MV-4-11 (cell line): ENCODE data around the gene TPRG1.
A peak's percentile ranks its signal among the peaks of the same experiment; 100 is the strongest.

Experiments used
- DNase-seq: peaks from one replicate; lab custom pipeline; 2025; lab: John Stamatoyannopoulos, UW

TPRG1 gene

DNA sequence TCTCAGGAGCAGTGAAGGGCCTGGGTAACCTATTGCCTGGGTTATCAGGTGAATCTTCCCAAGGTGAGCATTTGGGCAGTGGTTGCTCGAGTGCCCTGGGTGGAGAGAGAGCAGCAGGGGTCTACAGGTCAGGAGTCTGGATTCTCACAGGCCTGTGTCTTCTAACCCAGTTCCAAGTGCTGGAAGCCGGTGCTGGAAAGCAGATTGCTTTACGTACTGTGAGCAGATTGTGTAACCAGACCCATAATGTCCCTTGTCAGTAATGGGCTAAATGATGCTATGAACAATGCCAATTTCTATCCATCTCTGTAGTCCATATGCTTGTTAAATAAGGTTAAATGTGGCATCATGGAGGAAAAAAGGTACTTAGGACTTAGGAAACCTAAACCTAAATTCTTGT, 106.5 kb downstream of the TPRG1 start:
- no peak for DNase-seq

DNA sequence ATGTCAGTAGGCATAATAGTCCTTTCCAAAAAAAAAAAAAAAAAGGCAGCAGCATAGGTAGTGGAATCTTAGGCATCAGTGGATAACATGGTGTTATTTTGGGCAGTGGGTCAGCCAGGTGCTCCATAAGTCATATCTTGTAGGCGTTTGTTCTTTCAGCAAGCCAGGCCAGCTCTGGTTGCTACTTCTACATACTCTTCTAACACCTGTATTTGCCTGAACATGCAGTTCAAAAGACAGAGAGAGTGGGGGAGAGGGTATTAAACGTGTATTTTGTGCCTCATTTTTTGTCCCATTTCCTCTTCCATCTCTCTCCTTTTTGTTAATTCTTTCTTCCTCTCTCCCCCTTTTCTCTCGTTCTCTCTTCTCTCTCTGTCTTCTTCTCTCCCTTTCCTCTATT, 110.4 kb downstream of the TPRG1 start:
- DNase-seq: no peak

DNA sequence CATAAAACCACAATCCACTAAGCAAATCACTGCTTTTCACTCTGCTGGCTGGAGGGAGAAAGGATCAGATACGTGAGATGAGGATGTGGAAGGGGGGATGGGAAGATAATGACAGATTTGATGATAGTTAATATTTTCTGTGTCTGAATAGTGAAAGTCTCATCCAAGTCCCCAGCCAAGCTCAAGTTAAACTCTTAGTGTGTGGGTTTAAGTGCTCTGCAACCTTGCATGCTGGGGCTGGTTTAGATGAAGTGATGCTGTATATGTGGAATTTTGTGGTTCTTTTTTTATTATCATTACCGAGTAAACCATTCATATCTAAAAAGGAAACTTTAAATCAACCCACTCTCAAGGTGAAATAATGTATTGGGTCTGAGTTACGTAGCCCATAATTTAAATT, 111.0 kb downstream of the TPRG1 start:
- DNase-seq: no peak

DNA sequence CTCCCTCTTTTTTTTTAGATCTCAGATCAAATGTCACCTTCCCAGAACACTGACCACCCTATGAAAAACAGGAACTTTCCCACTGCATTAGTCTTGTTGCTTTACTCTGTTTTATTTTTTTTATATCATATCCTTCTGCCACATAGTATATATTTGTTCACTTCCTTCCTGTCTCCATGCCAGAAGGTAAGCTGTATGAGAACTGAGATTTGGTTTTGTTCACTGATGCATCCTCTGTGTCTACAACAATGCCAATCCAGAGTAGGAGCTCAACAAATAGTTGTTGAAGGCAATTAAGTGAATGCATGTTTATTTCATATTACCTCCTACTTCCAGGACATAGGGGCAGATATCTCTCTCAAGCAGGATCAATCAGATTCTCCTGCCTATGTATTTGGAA, 114.4 kb downstream of the TPRG1 start:
- no peak for DNase-seq

DNA sequence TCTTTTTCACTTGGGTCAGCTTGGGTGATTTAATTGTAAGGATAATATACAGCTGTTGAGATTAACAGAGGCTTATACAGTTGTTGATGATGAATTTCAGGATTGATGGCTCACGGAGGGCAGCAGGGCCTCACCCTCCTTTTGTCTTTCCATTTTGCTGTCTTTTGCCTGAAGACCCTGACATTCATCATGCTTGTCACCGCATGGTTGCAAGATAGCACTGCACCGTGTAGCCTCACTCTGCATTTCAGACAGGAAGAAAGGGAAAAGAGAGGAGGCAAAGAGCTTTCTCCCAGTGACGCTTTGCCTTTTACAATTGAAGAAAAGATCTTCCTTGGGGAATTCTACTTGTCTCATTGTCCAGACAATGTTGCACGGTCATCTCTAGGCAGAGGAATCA, 115.1 kb downstream of the TPRG1 start:
- DNase-seq: no peak

DNA sequence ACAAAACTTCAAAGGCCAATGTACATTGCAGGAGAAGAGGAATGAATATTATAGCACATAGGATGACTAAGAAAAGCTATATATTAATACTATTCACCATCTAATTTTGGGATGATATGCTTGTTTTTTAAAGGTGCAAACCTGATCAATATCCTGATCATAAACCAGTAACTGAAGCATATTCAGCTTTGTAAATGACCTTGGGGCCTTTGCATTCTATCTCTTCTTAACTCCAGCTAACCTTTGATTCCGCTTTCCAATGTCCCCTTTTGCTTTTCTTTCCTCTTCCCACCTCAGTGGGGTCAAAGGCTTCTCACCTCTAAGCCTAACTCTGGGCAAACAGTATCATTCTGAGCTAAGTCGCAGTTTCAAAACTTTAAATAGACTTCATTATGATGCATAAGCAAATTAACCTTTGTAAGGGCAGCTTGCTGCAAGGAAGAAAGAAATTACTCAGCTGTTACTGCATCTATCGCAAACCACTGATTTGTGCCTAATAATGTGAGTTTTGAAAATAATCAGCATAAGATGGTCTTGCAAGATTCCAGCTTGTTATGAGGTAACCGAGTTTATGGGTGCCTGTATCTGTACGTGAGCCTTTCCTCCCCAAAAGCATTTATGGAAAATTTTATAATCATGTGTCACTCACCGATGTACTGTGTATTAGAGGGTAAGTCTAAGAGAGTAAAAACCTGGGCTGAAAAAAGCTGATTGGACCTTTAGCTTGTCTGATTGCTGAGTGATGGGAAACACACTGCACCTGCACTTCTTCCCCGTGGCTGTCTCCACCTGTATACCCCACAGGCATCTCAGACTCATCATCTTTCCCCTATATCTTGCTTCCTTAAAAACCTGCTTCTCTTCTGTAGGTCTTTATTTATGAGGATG, 116.8 kb downstream of the TPRG1 start:
- DNase-seq: no peak

DNA sequence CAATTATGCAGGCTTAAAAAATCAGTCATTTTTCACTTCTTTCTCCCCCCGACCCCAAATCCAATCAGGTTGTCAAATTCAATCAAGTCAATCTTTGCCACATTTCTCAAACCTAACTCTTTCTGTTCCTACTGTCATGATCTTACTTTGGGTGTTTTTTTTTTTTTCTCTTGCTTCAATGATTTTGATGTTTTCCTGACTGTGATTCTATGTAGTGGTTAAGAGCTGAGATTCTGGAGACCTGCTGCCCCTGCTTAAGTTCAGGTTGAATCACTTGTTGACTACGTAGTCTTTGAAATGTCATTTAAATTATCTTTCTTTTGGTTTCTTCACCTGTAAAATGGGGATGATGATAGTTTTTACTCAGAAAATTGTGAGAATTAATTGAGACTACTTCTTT, 117.5 kb downstream of the TPRG1 start:
- no peak for DNase-seq

DNA sequence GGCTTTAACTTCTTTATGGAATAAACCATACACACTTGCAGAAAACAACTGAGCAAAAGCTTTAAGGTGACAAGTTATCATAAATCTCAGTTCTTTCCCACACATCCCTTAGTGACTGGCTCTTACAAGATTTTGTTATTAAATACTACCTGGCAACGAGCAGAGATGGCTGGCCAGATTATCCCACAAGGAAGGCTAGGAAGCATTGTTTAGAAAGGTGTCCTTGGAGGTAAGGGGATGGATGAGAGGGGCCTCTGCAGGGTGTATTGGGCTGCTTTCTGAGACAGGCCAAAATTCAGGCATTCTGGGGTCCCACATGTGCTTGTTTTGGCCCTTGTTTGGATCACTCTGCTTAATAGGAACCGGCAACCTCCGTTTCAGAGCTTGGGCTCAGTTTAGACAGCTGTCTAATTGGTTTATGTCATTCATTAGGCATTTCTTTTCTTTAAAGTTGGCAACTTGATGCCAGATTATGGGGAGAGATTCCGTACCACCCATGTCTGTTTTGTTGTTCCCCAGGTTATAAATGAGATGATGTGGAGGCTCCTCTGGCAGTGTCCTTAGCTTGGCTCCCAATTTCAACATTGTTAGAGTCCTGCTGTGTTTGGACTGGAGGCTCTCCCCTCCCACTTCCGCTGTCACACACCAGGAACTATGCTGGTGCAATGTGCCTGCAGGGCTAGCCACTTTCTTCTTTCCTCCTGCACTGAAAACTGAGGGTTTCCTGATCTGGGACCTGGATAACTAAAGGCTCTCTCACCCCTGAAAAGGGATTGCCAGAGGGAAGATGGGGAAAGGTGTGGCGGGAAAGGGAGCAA, 121.1 kb downstream of the TPRG1 start:
- peak; percentile 18 for DNase-seq

DNA sequence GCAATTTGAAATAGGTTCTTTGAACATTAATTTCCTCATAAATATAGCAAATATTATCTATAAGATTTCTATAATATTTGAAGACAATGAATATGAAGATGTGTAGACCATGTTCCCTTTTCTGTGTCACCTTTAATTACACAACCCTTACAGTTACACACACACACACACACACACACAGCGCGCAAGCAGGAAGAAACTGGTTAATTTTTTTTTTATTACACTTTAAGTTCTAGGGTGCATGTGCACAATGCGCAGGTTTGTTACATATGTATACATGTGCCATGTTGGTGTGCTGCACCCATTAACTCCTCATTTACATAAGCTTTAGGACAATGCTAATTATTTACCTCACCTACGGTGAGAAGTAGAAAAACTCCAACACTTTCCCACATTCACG, 122.9 kb downstream of the TPRG1 start:
- no peak for DNase-seq

DNA sequence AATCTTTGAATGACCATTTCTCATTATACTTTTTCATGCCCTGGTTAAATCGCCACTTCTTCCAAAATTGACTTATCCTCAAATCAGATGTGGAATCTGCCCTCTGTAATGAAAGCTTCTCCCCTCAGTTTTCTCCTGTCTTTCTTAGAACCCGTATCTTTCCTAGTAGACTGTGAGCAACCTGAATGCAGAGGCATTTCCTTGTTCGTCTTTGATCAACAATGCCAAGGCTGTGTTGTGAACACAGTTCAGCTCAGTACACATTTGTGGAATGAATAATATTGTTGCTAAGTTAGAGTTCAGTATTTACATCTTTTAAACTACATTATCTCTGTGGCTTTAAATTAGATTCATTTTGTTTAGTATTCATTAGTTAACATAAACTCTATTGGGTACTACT, 123.3 kb downstream of the TPRG1 start:
- DNase-seq: no peak

DNA sequence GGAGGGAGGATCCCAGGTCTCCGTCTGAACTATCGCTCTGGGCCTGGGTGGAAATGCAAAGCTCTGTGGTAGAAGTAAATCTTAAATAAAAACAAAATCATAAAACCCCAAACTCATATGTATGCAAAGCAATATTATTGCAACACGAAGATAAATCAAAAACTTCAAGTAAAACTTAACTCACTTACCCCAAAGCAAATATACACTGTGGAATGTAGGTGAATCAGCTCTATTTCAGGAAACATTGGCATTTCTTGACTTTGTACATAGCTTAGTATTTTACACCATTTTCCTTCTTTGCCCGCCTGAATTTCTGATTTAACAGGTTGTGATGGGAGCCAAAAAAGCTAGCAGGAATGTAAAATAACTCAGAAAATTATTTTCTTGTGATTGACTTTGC, 126.2 kb downstream of the TPRG1 start:
- DNase-seq: no peak

DNA sequence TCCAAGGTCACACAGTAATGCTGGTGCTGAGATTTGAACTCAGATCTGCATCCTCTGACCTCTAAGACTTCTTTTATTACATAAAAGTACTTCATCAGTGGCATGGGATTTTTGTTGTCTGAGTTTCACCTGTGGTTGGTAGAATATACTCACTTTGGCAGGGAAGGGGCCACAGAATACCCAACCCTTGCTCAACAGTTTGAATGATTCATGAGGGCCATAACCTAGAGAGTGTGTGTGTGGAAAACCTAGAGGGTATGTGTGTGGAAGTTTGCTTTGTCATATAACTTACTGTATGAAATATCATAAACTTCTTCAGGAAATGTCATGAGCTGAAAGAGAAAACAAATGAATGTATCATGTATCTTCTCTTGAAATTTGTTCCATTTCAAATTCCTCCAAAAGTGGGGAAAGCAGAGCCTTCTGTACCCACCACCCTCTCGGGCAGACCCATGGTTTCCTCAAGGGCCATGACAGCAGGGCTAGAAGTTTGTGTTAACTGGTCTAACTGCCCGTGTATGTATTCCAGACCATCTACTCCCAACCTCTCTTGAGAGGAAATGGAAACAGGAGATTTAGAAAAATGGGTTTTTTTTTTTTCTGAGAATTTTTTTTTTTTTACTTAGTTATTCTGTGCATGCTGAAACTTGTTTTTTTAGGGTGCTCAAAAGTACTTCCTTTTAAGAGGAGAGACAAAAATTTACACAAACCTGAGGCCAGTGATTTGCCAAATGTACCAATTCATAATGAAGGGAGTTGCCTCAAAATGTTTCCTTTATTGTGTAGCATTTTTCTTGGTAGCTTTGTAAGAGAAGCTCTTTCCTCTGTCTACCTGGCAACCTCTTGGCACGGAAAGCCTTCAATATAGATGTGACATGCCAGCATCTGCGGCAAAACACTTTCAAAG, 127.0 kb downstream of the TPRG1 start:
- DNase-seq: no peak

DNA sequence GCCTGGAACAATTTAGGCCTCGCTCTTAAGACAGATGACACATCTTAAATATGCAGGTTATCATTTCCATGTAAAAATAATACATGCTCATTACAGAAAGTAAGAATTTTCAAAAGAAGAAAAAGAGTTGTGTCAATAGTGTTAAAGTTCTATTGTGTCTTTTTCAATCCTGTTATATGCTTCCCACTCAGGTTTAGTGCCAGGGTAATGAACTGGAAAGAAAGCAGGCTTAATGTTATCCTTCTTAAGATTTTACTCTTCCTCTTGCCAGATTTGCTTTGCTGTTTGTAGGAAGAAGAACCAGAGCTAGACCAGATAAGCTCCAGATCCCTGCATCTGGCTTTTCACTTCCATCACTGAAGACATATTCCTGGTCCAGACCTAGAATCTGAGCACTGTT, 128.6 kb downstream of the TPRG1 start:
- no peak for DNase-seq

DNA sequence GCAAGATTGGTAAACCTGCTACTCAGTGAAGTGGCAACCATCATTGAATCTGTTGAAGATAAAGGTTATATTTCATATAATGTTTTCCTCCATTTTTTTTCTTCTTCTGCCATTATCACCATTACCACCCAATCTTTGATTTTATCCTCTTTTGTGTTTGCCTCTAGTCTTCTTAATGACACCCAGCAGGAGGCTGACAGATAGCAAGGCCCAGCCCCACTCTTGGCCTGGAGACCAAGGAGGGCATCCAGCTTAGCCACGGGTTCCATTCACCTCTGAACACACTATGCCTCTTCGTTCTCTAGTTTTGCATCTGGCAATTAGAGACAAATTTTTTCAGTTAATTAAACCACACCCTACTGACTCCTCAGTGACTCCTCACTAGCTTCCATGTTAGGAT, 129.7 kb downstream of the TPRG1 start:
- DNase-seq: no peak

DNA sequence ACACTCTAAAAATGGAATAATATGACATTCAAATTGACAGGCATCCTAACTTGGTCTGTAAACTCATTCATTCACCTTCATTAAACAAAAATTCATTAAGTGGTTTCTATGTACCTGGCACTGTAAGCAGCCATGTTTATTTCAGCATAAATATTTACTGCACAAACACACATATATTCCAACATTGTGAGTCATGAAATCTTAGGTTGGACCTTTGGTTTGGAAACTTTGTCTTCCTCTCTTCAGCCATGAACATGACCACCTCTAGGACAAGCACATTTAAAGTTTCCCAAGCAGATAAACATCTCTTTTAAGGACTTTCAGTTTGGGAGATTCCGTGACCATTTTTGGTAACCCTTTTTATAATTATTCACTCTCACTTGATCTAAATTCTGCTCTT, 131.8 kb downstream of the TPRG1 start:
- DNase-seq: no peak

DNA sequence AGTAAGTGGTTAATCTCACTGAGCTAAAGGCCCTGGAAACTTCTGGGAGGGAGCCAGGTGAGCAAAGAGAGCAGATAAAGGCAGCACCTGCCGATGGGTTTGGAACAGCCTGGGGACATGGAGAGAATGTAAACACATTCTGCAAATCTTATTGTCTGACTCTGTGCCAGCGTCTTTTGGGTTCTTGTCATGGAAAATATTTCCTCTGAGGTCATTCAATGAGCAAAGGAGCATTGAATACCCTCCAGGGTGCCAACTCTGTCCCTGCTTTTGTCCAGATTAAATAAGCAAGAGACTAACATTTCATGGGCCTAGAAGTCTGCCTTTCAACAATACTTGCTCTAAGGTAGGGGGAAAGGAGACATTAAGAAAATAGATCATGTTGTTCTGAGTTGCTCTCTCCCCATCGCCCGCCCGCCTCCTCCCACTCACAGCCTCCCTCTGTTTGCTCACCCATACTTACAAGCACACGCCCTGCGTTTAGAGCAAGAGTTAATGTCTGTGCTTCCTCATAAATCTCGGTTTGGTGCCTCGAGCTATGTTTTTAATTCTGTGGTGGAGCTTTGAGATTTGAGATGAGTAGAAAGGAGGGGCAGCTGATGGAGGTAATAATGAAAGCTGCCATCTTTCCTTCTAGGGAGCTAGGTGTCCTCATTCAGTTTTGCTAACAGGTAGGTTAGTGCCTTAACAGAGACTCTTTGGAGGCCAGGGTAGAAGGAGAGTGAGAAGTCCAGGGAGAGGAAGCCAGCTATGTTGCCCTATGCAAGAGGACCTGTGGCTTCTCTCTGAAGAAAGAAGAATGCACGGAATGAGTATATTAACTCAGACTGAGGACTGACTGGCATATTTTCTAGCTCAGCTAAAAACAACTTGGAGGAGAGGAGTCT, 132.9 kb downstream of the TPRG1 start:
- no peak for DNase-seq

DNA sequence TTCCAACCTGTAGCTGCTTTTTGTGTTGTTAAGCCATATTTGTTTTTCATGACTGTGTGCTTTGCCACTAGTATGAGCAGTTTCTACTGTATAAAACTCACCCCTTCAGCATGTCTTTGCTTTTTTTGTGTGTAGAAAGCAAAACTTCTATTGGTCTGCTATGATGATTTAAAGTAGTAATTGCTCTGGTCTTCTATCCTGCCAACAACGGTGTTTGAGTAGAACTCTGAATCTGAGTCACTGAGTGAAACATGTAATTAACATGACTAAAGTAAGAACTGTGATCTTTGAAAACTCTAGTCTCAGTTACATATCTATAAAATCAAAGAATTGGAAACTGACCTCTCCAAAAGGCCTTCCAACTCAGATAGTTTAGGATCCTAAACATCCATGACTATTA, 133.6 kb downstream of the TPRG1 start:
- DNase-seq: no peak

DNA sequence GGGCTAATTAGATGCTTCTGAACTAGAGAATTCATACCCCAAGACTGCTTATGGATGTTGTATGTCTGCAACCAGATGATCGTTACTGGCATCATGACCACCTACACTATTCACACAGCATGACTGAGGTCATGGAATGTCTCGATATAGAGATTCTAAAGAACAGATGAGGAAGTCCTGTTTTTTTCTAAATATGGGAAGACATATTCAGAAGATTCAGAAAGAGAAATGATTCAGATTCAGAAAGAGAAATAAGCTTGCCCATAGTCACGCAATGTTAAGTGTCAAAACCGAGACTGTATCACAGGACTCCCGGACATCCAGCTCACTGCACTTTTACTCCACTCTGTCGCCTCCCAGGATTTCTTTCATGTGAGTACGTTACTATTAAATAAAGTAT, 136.2 kb downstream of the TPRG1 start:
- DNase-seq: no peak

DNA sequence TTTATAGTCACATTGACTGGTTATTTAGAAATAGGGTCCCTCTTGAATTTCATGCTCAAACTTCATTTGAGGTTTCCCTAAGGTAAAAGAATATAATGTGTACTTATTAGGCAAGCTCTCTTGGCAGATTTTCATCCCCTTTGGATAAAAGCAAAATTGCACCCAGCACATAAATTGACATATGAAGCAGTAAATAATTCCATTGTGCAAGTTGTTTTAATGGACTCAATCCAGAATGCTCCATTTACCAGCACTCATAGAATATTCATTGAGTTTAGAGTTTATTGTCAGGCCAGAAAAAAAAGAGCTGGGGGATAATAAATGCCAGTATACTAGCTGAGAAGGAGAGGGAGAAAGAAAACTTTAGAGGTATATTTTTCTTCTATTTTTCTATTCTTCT, 136.8 kb downstream of the TPRG1 start:
- DNase-seq: no peak

DNA sequence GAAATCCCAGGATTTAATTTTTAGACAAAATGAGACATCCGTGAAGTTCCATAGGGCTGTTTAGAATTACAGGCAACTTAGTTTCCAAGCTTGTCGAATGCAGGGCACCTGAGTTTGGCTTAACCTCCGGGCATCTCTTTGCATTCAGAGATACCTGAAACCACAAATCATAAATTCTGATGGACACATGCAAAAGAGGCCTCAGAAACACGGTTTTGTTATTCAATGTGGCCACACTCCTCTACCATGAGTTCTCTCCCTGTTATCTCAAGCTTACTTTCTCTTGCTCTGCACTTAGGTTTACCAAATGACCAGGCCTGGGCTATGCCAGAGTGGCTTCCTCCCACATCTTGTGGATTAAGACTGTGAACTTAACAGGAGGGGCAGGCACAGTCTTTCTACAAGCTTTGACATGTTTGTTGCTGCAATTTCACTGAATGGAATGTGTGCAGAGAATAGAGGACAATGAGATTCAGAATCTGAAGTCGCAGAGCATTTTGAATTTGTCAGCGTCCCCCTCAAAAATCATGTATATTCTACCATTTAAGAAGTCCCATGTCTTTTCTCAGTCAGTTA, 137.7 kb downstream of the TPRG1 start:
- no peak for DNase-seq

DNA sequence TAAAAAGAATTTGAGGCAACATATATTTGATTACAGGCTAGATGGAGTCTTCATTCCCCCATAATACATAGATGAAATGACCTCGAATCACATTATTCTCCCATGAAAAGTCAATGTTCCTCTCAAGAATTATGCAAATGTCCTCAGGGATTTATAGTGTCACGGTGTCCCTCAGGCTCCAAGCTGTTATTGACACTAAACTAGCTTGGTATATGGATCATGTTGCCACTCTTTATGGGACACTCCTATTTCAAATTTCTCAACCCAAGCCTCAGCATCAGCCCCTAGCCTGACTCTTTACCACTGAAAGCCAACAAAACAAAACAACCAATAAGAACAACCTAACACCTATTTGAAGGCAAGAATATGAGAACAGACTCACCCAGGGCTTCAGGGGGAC, 139.8 kb downstream of the TPRG1 start:
- no peak for DNase-seq
